HUES64 (cell line): ENCODE results near the gene BCL2.

ENCODE experiments used
- H3K27ac ChIP-seq: 2 replicates; pipeline ENCODE4 v1.7.0; 2013; ENCODE audit warnings: low read depth, low read length, inconsistent platforms
- H3K27me3 ChIP-seq: 2 replicates; pipeline ENCODE4 v1.6.1; 2013; ENCODE audit warnings: mild to moderate bottlenecking, low read length; ENCODE audit not compliant: insufficient read depth
- H3K36me3 ChIP-seq: 2 replicates; pipeline ENCODE4 v1.6.1; 2013; ENCODE audit warnings: mild to moderate bottlenecking, low read length; ENCODE audit not compliant: insufficient read depth
- H3K4me1 ChIP-seq: 2 replicates; pipeline ENCODE4 v1.6.1; 2013; ENCODE audit warnings: mild to moderate bottlenecking, low read length, moderate library complexity; ENCODE audit not compliant: insufficient read depth
- H3K4me3 ChIP-seq: 2 replicates; pipeline ENCODE4 v1.5.1; 2013; ENCODE audit warnings: mild to moderate bottlenecking, low read length, moderate library complexity
- H3K9ac ChIP-seq: 2 replicates; pipeline ENCODE4 v1.6.1; 2013; ENCODE audit warnings: mild to moderate bottlenecking, low read depth, low read length
- H3K9me3 ChIP-seq: 2 replicates; pipeline ENCODE4 v1.6.1; 2013; ENCODE audit warnings: low read depth, low read length; ENCODE audit not compliant: insufficient read depth
- WGBS: fragments of 150-250, 120-280 bp; methylation state at CpG from one replicate; pipeline ENCODE4 v1.1.7; 2013; ENCODE audit warnings: missing lambda C conversion rate; 5-methylcytosine and 5-hydroxymethylcytosine counted together

BCL2 gene

GRCh38 chr18:63166142-63166541 is 153.4 kb downstream of the BCL2 start:
- Histone ChIP-seq H3K27ac (no peak overlapping the region), H3K9ac (no peak overlapping the region), H3K36me3 (no peaks in the 10 kb centered on the region), H3K4me3 (no peak overlapping the region), H3K4me1 (no peaks in the 10 kb centered on the region), H3K9me3 (no peaks in the 10 kb centered on the region), H3K27me3 (no peaks in the 10 kb centered on the region)
- WGBS: 94% methylated on average over 12 of the region's 12 CpGs

GRCh38 chr18:63164396-63164795 is 155.2 kb downstream of the BCL2 start:
- H3K27me3 ChIP-seq: no peaks in the 10 kb centered on the region
- no peak overlapping the region for H3K9ac ChIP-seq
- H3K36me3 ChIP-seq: no peaks in the 10 kb centered on the region
- no peak overlapping the region for H3K4me3 ChIP-seq
- no peak overlapping the region for H3K27ac ChIP-seq
- 89% methylated on average over 1 of the region's 1 CpG for WGBS
- H3K4me1 ChIP-seq: no peaks in the 10 kb centered on the region
- no peaks in the 10 kb centered on the region for H3K9me3 ChIP-seq

GRCh38 chr18:63162271-63163014 is 157.1 kb downstream of the BCL2 start:
- Histone ChIP-seq H3K36me3 (no peaks in the 10 kb centered on the region), H3K27me3 (no peaks in the 10 kb centered on the region), H3K9me3 (no peaks in the 10 kb centered on the region), H3K4me1 (no peaks in the 10 kb centered on the region), H3K9ac (no peak overlapping the region), H3K4me3 (no peak overlapping the region), H3K27ac (no peak overlapping the region)
- WGBS: 92% methylated on average over 7 of the region's 7 CpGs

- Histone ChIP-seq H3K9ac (no peak overlapping the region), H3K27me3 (no peaks in the 10 kb centered on the region), H3K9me3 (no peaks in the 10 kb centered on the region), H3K36me3 (no peaks in the 10 kb centered on the region), H3K27ac (no peak overlapping the region), H3K4me3 (no peak overlapping the region), H3K4me1 (no peaks in the 10 kb centered on the region)
- WGBS: 88% methylated on average over 6 of the region's 7 CpGs
These were observed 157.8 kb downstream of the BCL2 start for GRCh38 chr18:63161761-63162195.

- Histone ChIP-seq H3K36me3 (no peaks in the 10 kb centered on the region), H3K4me3 (no peak overlapping the region), H3K27me3 (no peaks in the 10 kb centered on the region), H3K4me1 (no peaks in the 10 kb centered on the region), H3K27ac (no peak overlapping the region), H3K9ac (no peak overlapping the region), H3K9me3 (no peaks in the 10 kb centered on the region)
- WGBS: 94% methylated on average over 7 of the region's 7 CpGs
These were observed 158.4 kb downstream of the BCL2 start for GRCh38 chr18:63161032-63161760.

GRCh38 chr18:63160172-63160995 is 159.2 kb downstream of the BCL2 start:
- Histone ChIP-seq H3K4me1 (no peaks in the 10 kb centered on the region), H3K27ac (no peak overlapping the region)

GRCh38 chr18:63159590-63159989 is 160.0 kb downstream of the BCL2 start:
- WGBS: 95% methylated on average over 9 of the region's 9 CpGs
- no peak overlapping the region for H3K4me3 ChIP-seq
- H3K4me1 ChIP-seq: no peaks in the 10 kb centered on the region
- no peak overlapping the region for H3K9ac ChIP-seq
- no peak overlapping the region for H3K27ac ChIP-seq
- no peaks in the 10 kb centered on the region for H3K36me3 ChIP-seq
- H3K9me3 ChIP-seq: no peaks in the 10 kb centered on the region
- no peaks in the 10 kb centered on the region for H3K27me3 ChIP-seq

More at GRCh38 chr18:63160172-63160995, 159.2 kb downstream of the BCL2 start:
- WGBS: 91% methylated on average over 13 of the region's 13 CpGs
- Histone ChIP-seq H3K27me3 (no peaks in the 10 kb centered on the region), H3K4me3 (no peak overlapping the region), H3K36me3 (no peaks in the 10 kb centered on the region), H3K9ac (no peak overlapping the region), H3K9me3 (no peaks in the 10 kb centered on the region)

GRCh38 chr18:63158676-63159291 is 160.8 kb downstream of the BCL2 start:
- H3K36me3 ChIP-seq: no peaks in the 10 kb centered on the region
- H3K9ac ChIP-seq: no peak overlapping the region
- 94% methylated on average over 6 of the region's 6 CpGs for WGBS
- H3K27ac ChIP-seq: no peak overlapping the region
- H3K4me1 ChIP-seq: no peaks in the 10 kb centered on the region
- H3K4me3 ChIP-seq: no peak overlapping the region
- no peaks in the 10 kb centered on the region for H3K27me3 ChIP-seq
- no peaks in the 10 kb centered on the region for H3K9me3 ChIP-seq

GRCh38 chr18:63158012-63158631 is 161.4 kb downstream of the BCL2 start:
- no peaks in the 10 kb centered on the region for H3K9me3 ChIP-seq
- 77% methylated on average over 7 of the region's 7 CpGs for WGBS
- H3K9ac ChIP-seq: no peak overlapping the region
- H3K27me3 ChIP-seq: no peaks in the 10 kb centered on the region
- H3K27ac ChIP-seq: no peak overlapping the region
- no peaks in the 10 kb centered on the region for H3K4me1 ChIP-seq
- no peaks in the 10 kb centered on the region for H3K36me3 ChIP-seq
- no peak overlapping the region for H3K4me3 ChIP-seq

GRCh38 chr18:63157293-63158011 is 162.1 kb downstream of the BCL2 start:
- WGBS: 95% methylated on average over 15 of the region's 15 CpGs
- no peaks in the 10 kb centered on the region for H3K4me1 ChIP-seq
- H3K36me3 ChIP-seq: no peaks in the 10 kb centered on the region
- H3K27ac ChIP-seq: no peak overlapping the region
- H3K9ac ChIP-seq: no peak overlapping the region
- no peak overlapping the region for H3K4me3 ChIP-seq
- H3K9me3 ChIP-seq: no peaks in the 10 kb centered on the region
- H3K27me3 ChIP-seq: no peaks in the 10 kb centered on the region
